BE2C (cell line): ENCODE measurements around the gene PTBP2.
A peak's percentile ranks its signal among the peaks of the same experiment; 100 is the strongest.
"Not testable (repeated sequence)": the region's sequence is repeated elsewhere in the genome, so short reads cannot be mapped to it uniquely, and the experiment has no call there.

ENCODE experiments used
- DNase-seq: peaks from one replicate; pipeline ENCODE4 v3.0.0-alpha.2; 2020
- H3K27me3 ChIP-seq: fragments of 250-450 bp; sonication (Bioruptor Pico); 2 replicates; pipeline ENCODE4 v1.5.1; 2020; ENCODE audit warnings: mild to moderate bottlenecking
- H3K36me3 ChIP-seq: fragments of 250-450 bp; sonication (Bioruptor Pico); 2 replicates; pipeline ENCODE4 v1.5.1; 2020; ENCODE audit warnings: mild to moderate bottlenecking
- H3K4me1 ChIP-seq: fragments of 250-450 bp; sonication (Bioruptor Pico); 2 replicates; pipeline ENCODE4 v1.5.1; 2020
- H3K4me3 ChIP-seq: 2 replicates; pipeline ENCODE4 v1.5.1; 2011; ENCODE audit warnings: low read depth, low read length
- H3K9me3 ChIP-seq: fragments of 250-450 bp; sonication (Bioruptor Pico); 2 replicates; pipeline ENCODE4 v1.5.1; 2020
- TF ChIP-seq, protein P1 (sequence below): IDR thresholded peaks from 2 replicates; pipeline ENCODE4 v1.5.1; 2012; ENCODE audit warnings: mild to moderate bottlenecking, low read depth, low read length

Gene PTBP2

DNA sequence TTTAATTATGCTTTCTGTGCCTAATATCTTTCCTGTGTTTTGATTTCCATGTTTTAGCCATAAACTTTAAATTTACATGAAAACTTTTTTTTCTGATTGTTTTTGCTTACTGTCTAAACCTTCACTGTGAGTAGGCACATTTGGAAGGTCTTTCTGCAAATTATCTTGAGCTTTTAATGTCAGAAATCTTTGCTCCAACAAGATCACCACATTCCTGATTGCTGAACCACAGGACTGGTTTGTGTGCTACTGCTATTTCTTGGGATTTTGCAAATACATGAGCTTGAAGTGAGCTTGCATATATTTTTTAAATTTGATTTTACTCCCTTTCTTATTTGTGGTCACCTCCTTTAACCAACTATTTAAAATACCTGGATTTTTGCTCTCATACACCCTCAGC is 61.3 kb downstream of the PTBP2 start:
- H3K4me3 ChIP-seq = no peak overlapping the region
- no peaks in the 10 kb centered on the region for H3K4me1 ChIP-seq
- H3K9me3 ChIP-seq = no peaks in the 10 kb centered on the region
- peaks cover 77% of the 10 kb centered on the region for H3K36me3 ChIP-seq
- TF ChIP-seq, protein P1, sequence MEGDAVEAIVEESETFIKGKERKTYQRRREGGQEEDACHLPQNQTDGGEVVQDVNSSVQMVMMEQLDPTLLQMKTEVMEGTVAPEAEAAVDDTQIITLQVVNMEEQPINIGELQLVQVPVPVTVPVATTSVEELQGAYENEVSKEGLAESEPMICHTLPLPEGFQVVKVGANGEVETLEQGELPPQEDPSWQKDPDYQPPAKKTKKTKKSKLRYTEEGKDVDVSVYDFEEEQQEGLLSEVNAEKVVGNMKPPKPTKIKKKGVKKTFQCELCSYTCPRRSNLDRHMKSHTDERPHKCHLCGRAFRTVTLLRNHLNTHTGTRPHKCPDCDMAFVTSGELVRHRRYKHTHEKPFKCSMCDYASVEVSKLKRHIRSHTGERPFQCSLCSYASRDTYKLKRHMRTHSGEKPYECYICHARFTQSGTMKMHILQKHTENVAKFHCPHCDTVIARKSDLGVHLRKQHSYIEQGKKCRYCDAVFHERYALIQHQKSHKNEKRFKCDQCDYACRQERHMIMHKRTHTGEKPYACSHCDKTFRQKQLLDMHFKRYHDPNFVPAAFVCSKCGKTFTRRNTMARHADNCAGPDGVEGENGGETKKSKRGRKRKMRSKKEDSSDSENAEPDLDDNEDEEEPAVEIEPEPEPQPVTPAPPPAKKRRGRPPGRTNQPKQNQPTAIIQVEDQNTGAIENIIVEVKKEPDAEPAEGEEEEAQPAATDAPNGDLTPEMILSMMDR = no peak
- H3K27me3 ChIP-seq = no peaks in the 10 kb centered on the region
- DNase-seq = no peak

DNA sequence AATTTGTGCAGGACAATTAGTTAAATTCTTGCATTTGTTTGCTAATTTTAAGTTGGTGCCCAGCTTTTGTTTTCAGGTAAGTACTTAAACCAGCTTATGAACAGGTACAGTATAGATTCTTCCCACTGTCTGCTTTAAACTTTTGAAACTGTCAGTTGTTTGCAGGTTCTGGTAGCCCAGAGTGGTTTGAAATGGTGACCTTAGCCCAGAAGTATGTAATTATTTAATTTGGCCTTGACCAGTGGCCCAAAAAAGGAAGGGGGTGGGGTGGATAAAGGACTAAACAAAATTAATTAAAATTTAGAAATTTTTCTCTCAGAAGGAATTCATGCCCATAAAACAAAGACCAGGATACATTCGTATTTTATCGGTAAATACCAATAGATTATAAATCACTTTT is 69.0 kb downstream of the PTBP2 start:
- Histone ChIP-seq H3K36me3 (peaks cover 37% of the 10 kb centered on the region), H3K4me3 (no peak overlapping the region), H3K27me3 (no peaks in the 10 kb centered on the region), H3K9me3 (no peaks in the 10 kb centered on the region), H3K4me1 (no peaks in the 10 kb centered on the region)
- TF ChIP-seq, protein P1 = no peak
- no peak for DNase-seq

DNA sequence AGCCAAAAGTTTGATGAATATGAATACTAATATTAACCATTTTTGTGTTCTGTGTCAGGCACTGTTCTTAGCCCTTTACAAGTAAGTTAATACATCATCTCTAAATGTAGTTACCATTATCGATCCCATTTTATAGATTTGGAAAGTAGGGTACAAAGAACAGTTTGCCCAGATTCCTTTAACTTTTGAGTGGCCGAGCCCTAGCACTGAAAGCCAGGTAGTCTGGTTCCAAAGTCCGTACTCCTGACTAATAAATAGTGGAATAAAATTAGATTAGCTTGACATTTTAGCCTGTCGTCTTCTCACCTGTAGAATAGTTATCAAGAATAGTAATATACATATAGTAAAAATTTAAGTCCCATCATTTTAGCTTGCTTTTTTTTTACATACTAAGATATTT is 70.6 kb downstream of the PTBP2 start:
- Histone ChIP-seq H3K9me3 (no peaks in the 10 kb centered on the region), H3K4me1 (no peaks in the 10 kb centered on the region), H3K27me3 (no peaks in the 10 kb centered on the region), H3K36me3 (peaks cover 29% of the 10 kb centered on the region), H3K4me3 (no peak overlapping the region)
- TF ChIP-seq, protein P1 = no peak
- DNase-seq = no peak

DNA sequence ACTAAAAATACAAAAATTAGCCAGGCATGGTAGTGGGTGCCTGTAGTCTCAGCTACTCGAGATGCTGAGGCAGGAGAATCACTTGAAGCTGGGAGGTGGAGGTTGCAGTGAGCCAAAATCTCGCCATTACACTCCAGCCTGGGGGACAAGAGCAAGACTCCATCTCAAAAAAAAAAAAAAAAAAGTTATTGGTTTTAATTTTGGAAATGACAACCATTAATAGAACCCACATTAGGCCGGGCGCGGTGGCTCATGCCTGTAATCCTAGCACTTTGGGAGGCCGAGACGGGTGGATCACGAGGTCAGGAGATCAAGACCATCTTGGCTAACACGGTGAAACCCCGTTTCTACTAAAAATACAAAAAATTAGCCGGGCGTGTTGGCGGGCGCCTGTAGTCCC is 80.1 kb downstream of the PTBP2 start:
- H3K9me3 ChIP-seq, H3K4me3 ChIP-seq, DNase-seq, H3K27me3 ChIP-seq, H3K4me1 ChIP-seq: not testable (repeated sequence)
- H3K36me3 ChIP-seq = peaks cover 23% of the 10 kb centered on the region

DNA sequence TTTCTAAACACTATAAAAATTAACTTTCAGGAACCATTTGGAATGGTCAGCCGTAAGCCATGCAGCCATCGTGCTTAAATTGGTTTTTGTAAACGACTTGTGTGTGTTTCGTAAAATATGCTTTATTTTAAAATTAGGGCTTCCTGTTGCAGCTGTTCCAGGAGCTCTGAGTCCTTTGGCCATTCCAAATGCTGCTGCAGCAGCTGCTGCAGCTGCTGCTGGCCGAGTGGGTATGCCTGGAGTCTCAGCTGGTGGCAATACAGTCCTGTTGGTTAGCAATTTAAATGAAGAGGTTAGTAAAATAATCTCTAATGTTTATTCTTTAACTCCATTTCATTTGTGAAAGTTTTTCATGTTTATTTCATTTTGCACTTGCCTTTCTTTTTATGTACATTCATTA is 83.1 kb downstream of the PTBP2 start:
- Histone ChIP-seq H3K36me3 (peaks cover 40% of the 10 kb centered on the region), H3K4me3 (no peak overlapping the region), H3K9me3 (no peaks in the 10 kb centered on the region), H3K4me1 (peaks cover 8% of the 10 kb centered on the region), H3K27me3 (no peaks in the 10 kb centered on the region)
- TF ChIP-seq, protein P1 = no peak
- no peak for DNase-seq

DNA sequence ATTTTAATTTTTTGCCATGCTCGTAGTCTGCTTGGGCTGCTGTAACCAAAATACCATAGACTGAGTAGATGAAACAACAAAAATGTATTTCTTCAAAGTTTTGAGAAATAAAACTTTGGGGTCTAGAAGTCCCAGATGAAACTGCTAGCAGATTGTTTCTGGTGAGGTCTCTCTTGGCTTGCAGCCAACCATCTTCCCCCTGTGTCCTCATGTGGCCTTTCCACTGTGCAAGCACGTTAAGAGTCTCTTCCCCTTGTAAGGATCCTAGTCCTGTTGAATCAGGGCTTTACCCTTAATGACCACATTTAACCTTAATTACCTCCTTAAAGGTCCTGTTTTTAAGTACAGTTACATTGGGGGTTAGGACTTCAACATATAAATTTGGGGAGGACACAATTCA is 86.6 kb downstream of the PTBP2 start:
- TF ChIP-seq, protein P1 = no peak
- peaks cover 68% of the 10 kb centered on the region for H3K36me3 ChIP-seq

DNA sequence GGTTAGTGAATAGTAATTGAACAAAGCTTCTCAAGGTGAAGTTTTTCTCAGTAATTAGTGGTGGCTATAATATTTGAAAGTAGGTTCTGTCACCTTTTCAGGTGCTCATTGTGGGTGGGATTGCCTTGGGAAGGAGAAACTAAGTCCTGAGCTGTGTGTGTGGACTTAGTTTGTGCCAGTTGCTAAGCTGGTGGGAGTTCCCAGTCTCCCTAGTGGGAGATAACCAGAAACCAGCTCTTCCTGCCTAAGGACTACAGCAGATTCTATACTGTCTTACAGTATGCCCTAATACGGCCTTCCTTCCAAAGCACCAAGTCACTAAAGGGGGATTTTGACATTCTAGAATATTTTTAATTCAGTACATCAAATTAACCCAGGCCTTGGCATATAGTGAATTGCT is 94.3 kb downstream of the PTBP2 start:
- no peaks in the 10 kb centered on the region for H3K27me3 ChIP-seq
- H3K9me3 ChIP-seq = no peaks in the 10 kb centered on the region
- H3K36me3 ChIP-seq = peaks cover 41% of the 10 kb centered on the region
- TF ChIP-seq, protein P1 = no peak
- DNase-seq = no peak
- no peak overlapping the region for H3K4me3 ChIP-seq
- H3K4me1 ChIP-seq = no peaks in the 10 kb centered on the region

More for the DNA sequence above, 86.6 kb downstream of the PTBP2 start:
- no peaks in the 10 kb centered on the region for H3K27me3 ChIP-seq
- DNase-seq = peak; percentile 51
- H3K4me1 ChIP-seq = peaks cover 8% of the 10 kb centered on the region
- no peak overlapping the region for H3K4me3 ChIP-seq
- H3K9me3 ChIP-seq = no peaks in the 10 kb centered on the region
